NCI-H187 (cell line): ENCODE measurements around the gene SYNPO2.
"Not testable (repeated sequence)": the region's sequence is repeated elsewhere in the genome, so short reads cannot be mapped to it uniquely, and the experiment has no call there.

Experiments used
- DNase-seq, 2 experiments: peaks; one replicate each; lab custom pipeline; 2025; lab: John Stamatoyannopoulos, UW

The SYNPO2 gene

GRCh38 chr4:118999919-119000318, 111.3 kb downstream of the SYNPO2 start:
- no peak for DNase-seq

DNA sequence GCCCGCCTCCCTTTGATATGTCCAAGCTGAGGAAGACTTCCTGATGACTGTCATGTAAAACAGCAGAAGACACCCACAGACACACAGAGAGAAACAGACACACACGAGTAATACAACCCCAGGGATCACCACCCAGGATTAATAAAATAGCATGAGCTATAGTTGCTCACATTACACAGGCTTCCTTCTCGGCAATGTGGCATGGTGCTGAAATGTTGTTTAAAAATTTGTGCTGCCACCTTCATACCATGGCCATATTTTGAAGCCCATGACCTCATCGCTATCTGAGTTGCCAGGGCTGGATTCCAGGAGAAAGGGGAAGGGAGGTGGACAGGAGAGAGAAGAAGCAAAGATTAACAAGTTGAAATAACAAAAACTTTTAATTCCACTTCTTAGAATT, 111.7 kb downstream of the SYNPO2 start:
- DNase-seq = no peak

DNA sequence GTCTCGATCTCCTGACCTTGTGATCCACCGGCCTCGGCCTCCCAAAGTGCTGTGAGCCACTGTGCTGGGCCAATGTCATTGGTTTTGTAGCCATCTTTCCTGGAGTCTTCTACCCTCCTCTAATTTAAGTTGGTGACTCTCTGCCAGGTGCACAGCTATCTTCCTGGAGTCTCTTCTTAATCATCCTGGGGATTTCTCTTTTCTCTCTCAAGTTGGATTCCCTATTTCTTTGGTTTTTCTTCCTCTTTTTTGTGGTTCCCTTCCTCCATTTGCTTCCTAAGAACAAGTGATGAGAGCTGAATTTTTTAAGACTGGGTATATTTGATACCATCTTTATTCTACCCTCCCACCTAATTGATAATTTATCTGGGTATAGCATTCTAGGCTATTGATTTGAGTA, 113.8 kb downstream of the SYNPO2 start:
- no peak for DNase-seq

- DNase-seq = not testable (repeated sequence)
Measured at GRCh38 chr4:119003001-119003400, 114.3 kb downstream of the SYNPO2 start.

DNA sequence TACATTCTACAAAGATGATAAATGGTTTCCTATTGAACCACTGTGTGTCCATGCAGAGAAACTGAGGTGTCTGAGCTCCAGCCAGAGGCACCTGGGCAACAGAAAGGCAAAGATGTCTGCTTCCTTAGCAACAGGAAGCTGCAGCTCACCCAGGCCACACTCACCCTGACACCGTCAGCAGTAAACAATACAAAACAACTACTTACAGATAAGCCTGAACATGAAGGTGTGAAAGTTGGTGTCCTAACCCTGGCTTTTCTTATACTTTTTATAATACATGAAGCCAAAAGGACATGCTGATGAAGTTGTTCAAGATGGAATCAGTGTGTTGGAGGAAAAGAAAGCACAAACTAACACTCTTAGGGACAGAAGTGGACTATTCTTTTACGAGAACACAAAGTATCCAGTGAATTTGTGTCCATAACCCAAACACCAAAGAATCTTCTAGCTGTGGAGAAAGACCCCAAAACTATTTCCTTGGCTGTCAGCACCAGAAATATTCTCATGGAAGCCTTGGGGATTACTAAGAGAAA, 117.3 kb downstream of the SYNPO2 start:
- no peak for DNase-seq

DNA sequence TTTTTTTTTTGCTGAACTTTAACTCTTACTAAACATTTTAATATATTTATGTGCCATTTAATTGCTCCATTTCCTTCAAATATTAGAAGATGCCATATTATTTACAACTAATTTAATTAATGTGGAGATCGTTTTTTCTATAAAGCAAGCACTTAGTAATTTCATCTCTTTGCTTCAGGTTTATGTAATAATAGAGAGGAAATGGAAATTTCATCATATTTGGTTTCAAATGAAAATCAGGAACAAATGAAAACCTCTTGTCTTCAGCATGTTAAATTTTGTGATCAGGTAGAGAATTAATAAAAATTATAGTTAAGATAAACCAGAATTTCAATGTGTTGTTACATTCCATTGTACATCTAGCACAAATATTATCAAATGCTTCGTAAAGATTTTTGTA, 120.1 kb downstream of the SYNPO2 start:
- no peak for DNase-seq

DNA sequence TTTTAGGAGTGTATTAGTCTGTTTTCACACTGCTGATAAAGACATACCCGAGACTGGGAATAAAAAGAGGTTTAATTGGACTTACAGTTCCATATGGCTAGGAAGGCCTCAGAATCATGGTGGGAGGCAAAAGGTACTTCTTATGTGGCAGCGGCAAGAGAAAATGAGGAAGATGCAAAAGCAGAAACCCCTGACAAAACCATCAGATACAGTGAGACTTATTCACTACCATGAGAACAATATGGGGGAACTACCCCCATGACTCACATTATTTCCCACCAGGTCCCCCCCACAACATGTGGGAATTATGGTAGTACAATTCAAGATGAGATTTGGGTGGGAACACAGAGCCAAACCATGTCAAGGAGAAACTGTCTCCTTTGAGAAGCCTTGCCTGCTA, 121.6 kb downstream of the SYNPO2 start:
- DNase-seq = not testable (repeated sequence)

- no peak for DNase-seq
Measured at GRCh38 chr4:119010909-119011606, 122.4 kb downstream of the SYNPO2 start.

DNA sequence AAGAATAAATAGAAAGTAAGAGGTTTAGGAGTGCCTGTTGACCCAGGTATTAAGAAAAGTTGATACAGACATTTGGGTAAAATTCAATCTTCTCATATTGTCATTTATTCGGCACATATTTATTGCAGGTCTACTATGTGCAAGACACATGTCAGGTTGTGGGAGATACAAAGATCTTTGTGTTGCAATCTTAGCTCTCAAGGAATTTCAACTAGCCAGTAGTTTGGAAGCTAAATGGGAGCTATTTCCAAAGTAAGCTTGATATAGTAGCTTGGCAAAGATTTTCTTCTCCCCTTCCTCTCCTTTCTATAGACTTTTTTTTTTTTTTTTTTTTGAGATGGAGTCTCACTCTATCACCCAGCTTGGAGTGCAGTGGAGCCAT, 122.9 kb downstream of the SYNPO2 start:
- no peak for DNase-seq

DNA sequence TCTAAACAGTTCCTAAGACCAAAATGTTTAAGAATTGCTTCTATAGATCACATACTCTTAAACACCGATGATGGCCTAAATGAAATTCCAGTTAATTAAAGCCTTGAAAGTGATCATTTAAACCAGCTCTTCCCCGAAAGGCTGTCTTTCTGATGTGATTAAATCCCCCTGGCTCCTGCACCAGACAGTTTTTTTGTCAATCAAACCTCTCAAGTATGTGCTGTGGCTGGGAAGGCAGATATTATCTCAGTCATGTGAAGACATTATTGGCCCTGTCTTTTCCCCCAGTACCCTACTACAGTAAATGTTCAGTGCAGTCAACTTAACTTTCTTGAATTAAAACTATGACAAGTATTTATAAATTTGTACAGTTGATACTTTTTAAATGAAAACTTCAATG, 126.0 kb downstream of the SYNPO2 start:
- no peak for DNase-seq

GRCh38 chr4:119016636-119017035, 128.0 kb downstream of the SYNPO2 start:
- DNase-seq = no peak

- no peak for DNase-seq
Measured at GRCh38 chr4:119017636-119018035, 129.0 kb downstream of the SYNPO2 start.

- DNase-seq = no peak
Measured at GRCh38 chr4:119020158-119020557, 131.5 kb downstream of the SYNPO2 start.

GRCh38 chr4:119022520-119022919, 133.9 kb downstream of the SYNPO2 start:
- DNase-seq = not testable (repeated sequence)

GRCh38 chr4:119024102-119024501, 135.4 kb downstream of the SYNPO2 start:
- DNase-seq = no peak

DNA sequence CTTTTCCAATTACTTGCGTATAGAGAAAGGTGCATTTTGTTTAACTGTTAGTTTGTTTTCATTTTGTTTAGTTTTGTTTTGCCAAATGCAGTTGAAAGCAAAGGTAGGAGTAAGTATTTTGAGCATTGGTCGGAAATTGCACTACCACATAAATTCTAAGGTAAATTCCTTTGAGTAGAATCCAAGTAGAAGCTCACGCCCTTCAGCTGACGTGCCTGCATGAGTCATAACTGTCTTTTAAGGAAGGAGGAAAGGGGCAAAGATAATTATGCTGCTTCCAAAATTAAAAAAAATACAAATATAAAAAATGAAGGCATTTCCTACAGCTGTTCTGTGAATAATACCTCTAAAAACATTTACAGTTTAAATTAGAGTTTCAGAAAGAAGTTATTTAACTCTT, 136.8 kb downstream of the SYNPO2 start:
- no peak for DNase-seq

DNA sequence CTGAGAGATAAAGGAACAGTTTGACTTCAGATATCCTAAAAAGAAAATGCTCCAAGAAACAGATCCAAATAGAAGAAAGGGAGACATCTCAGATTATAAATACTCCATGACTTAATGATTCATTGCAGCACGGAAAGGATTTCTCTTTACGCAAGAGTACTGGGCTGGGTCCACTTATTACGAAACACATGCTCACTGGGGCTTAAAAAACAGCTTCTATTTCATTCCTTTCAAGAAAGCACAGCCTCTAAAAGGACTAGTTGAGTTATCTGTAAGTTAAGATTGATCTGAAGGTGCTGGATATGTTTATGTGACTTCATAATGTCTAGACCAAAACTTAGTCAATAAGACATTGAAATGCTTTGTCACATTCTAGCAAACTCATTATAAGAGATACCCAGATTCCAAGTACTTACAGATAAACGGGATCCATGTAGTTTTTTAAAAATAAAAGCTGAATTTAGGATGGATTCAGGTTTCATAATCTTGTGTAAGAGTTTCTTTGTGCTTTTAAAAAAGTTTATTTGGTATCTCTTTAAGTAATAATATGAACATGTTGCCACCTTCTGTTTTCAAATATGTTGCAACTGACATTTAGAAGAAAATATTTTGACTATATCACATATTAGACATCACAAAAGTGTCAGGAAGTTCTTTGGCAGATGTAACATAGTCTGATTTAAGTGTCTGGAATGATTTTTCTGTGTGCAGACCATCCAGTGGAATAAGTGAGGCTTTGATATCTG, 137.4 kb downstream of the SYNPO2 start:
- no peak for DNase-seq

- DNase-seq = no peak
Measured at GRCh38 chr4:119026662-119027444, 138.2 kb downstream of the SYNPO2 start.

- no peak for DNase-seq
Measured at GRCh38 chr4:119027811-119028210, 139.2 kb downstream of the SYNPO2 start.

- no peak for DNase-seq
Measured at GRCh38 chr4:119028296-119028695, 139.6 kb downstream of the SYNPO2 start.

GRCh38 chr4:119029847-119030535, 141.3 kb downstream of the SYNPO2 start:
- no peak for DNase-seq

DNA sequence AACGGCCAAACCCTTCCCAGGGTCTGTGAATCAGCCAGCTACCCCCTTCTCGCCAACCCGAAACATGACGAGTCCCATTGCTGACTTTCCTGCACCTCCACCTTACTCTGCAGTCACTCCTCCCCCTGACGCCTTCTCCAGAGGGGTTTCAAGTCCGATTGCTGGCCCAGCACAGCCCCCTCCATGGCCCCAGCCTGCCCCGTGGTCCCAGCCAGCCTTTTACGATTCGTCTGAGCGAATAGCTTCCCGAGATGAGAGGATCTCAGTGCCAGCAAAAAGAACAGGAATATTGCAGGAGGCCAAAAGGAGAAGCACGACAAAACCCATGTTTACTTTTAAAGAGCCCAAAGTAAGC, 141.9 kb downstream of the SYNPO2 start:
- no peak for DNase-seq
